Measurements from ENCODE around the gene KLHDC1. TPM values are rescaled to one million over a fixed set of nuclear protein-coding genes. Genes with fewer than 3 reads are reported as not detected.

The KLHDC1 gene
- total and polyA plus RNA-seq, 4 donors = 0.65 to 10.0 (median 4.8) TPM

DNA sequence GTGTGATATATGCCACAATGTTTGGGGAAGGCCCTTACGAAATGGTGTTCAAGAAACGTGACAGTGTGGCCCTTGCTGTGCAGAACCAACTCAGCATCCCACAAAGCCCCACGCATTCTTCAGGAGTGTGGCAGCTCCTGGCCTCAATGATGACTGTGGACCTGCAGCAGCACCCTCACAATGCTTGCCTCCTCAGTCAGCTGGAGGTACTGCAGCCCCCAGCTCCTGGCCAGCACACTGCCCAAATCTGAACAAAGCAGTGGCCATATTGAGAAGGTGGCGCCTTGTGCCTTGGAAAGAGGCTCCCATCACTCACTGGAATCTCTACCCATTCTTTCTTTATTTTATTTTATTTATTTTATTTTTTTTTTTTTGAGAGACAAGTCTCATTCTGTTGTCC is 15.3 kb upstream of the KLHDC1 start:
- Histone ChIP-seq H3K9ac (ENCODE audit: insufficient read depth in 1 of 2, low read length in 2 of 2) (no peak overlapping the region), H3K27ac (ENCODE audit: low read depth in 1 of 2, low read length in 1 of 2) (no peak overlapping the region), H3K9me3 (ENCODE audit: control insufficient read depth in 4 of 4, insufficient read depth in 3 of 4, low read length in 3 of 4) (no peaks in the 10 kb centered on the region), H3K27me3 (ENCODE audit: control insufficient read depth in 3 of 3, insufficient read depth in 3 of 3, low read length in 2 of 3) (no peaks in the 10 kb centered on the region), H3K4me3 (no peak overlapping the region), H3K36me3 (ENCODE audit: control insufficient read depth in 4 of 4, insufficient read depth in 4 of 4, low read length in 4 of 4) (peaks cover 0 to 7% (median 2%) of the 10 kb centered on the region in 4 donors), H3K4me1 (ENCODE audit: control insufficient read depth in 5 of 5, insufficient read depth in 5 of 5, low read length in 5 of 5) (no peaks in the 10 kb centered on the region)
- ATAC-seq (ENCODE audit: insufficient read depth, low FRiP score) = no peak
- DNase-seq = no peak
- WGBS, 2 donors = 96% methylated on average over 4 of the region's 4 CpGs
- TF ChIP-seq, protein P1, sequence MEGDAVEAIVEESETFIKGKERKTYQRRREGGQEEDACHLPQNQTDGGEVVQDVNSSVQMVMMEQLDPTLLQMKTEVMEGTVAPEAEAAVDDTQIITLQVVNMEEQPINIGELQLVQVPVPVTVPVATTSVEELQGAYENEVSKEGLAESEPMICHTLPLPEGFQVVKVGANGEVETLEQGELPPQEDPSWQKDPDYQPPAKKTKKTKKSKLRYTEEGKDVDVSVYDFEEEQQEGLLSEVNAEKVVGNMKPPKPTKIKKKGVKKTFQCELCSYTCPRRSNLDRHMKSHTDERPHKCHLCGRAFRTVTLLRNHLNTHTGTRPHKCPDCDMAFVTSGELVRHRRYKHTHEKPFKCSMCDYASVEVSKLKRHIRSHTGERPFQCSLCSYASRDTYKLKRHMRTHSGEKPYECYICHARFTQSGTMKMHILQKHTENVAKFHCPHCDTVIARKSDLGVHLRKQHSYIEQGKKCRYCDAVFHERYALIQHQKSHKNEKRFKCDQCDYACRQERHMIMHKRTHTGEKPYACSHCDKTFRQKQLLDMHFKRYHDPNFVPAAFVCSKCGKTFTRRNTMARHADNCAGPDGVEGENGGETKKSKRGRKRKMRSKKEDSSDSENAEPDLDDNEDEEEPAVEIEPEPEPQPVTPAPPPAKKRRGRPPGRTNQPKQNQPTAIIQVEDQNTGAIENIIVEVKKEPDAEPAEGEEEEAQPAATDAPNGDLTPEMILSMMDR (IDR thresholded peaks at IDR 0.05; ENCODE audit: control extremely low read depth, extremely low read depth) = no peak

DNA sequence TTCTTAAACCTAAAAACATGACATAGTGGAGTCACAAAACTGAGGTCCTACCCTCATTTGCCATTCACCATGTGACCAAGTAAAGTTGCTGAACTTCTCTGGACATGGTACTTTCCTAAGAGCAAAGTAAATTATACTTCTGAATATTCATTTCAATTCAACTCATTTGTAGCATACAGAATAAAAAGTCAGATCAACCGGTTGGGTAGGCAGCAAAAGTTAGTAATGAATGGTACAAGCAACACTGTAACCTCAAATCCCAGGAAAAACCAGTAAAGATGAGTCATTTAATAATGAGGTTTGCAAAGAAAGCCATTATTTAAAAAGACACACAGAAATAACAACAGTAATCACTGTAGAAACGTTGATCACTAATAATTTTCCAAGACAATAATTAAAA is 13.6 kb upstream of the KLHDC1 start:
- Histone ChIP-seq H3K9ac (ENCODE audit: insufficient read depth in 1 of 2, low read length in 2 of 2) (no peak overlapping the region), H3K36me3 (ENCODE audit: control insufficient read depth in 4 of 4, insufficient read depth in 4 of 4, low read length in 4 of 4) (peaks cover 0 to 4% (median 2%) of the 10 kb centered on the region in 4 donors), H3K27ac (ENCODE audit: low read depth in 1 of 2, low read length in 1 of 2) (no peak overlapping the region), H3K9me3 (ENCODE audit: control insufficient read depth in 4 of 4, insufficient read depth in 3 of 4, low read length in 3 of 4) (no peaks in the 10 kb centered on the region), H3K27me3 (ENCODE audit: control insufficient read depth in 3 of 3, insufficient read depth in 3 of 3, low read length in 2 of 3) (no peaks in the 10 kb centered on the region), H3K4me1 (ENCODE audit: control insufficient read depth in 5 of 5, insufficient read depth in 5 of 5, low read length in 5 of 5) (no peaks in the 10 kb centered on the region), H3K4me3 (no peak overlapping the region)
- ATAC-seq (ENCODE audit: insufficient read depth, low FRiP score) = no peak
- TF ChIP-seq, protein P1 (IDR thresholded peaks at IDR 0.05; ENCODE audit: control extremely low read depth, extremely low read depth) = no peak
- DNase-seq = no peak
- 81 to 85% methylated on average over 2 of the region's 2 CpGs for WGBS, 2 donors

DNA sequence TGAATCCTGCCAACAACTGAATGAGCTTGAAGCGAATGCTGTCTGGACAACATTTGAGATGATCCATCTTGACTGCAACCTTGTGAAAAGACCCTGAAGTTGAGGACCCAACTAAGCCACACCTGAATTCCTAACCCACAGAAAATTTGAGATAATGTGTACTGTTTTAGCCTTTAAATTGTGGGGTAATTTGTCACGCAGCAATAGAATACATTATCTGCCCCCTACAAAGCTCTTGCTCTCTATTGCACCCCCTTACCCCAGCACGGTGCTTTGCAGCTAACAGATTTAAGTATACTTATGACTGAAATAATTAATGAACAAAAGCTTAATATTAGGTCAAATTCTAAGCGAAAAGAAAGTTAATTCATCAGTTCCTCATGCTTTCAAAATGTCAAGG is 6.5 kb upstream of the KLHDC1 start:
- no peak overlapping the region for H3K4me3 ChIP-seq
- ATAC-seq (ENCODE audit: insufficient read depth, low FRiP score) = no peak
- H3K27me3 ChIP-seq (ENCODE audit: control insufficient read depth in 3 of 3, insufficient read depth in 3 of 3, low read length in 2 of 3) = no peaks in the 10 kb centered on the region
- H3K9ac ChIP-seq (ENCODE audit: insufficient read depth in 1 of 2, low read length in 2 of 2) = no peak overlapping the region
- no peaks in the 10 kb centered on the region for H3K36me3 ChIP-seq (ENCODE audit: control insufficient read depth in 4 of 4, insufficient read depth in 4 of 4, low read length in 4 of 4)
- H3K9me3 ChIP-seq (ENCODE audit: control insufficient read depth in 4 of 4, insufficient read depth in 3 of 4, low read length in 3 of 4) = no peaks in the 10 kb centered on the region
- no peak overlapping the region for H3K27ac ChIP-seq (ENCODE audit: low read depth in 1 of 2, low read length in 1 of 2)
- no peak for DNase-seq
- peaks cover 0 to 6% (median 3%) of the 10 kb centered on the region in 5 donors for H3K4me1 ChIP-seq (ENCODE audit: control insufficient read depth in 5 of 5, insufficient read depth in 5 of 5, low read length in 5 of 5)
- TF ChIP-seq, protein P1 (IDR thresholded peaks at IDR 0.05; ENCODE audit: control extremely low read depth, extremely low read depth) = no peak
- WGBS, 2 donors = 94 to 95% methylated on average over 4 of the region's 4 CpGs
